HCT116 (cell line): Measurements from ENCODE around the gene UBTD2. TPM values are rescaled to one million over a fixed set of nuclear protein-coding genes. Genes with fewer than 3 reads are reported as not detected.

Experiments used
- ATAC-seq: fragments of 200-7000 bp; cut with Tn5 transposase; 2 replicates; pipeline ENCODE4 v1.9.1; 2020; ENCODE audit warnings: mild to moderate bottlenecking, moderate library complexity
- BruUV-seq: library from RNA; stranded (reverse); fragments of 400-500 nt; replicated peaks from 2 replicates; lab custom pipeline; 2021; lab: Mats Ljungman, UMichigan
- CTCF ChIA-PET: fragments of 300-600 bp; sonication (Branson Sonifier 250); formaldehyde crosslinking; loops from one replicate; lab custom pipeline; 2021; ENCODE audit warnings: antibody characterized with exemption; lab: Charles Lee
- POLR2A ChIA-PET: fragments of 300-600, 350-600 bp; sonication (Branson Sonifier 250); formaldehyde crosslinking; loops from one replicate; lab custom pipeline; 2021; ENCODE audit warnings: antibody characterized with exemption; lab: Charles Lee
- RAD21 ChIA-PET, 2 experiments: fragments of 300-600 bp; sonication (Branson Sonifier 250); formaldehyde crosslinking; loops; one replicate each; lab custom pipeline; 2023; ENCODE audit warnings: low total read pairs in 2 of 2; ENCODE audit not compliant: uncharacterized antibody in 2 of 2, unreplicated experiment in 2 of 2, low non-redundant PET in 1 of 2; lab: Charles Lee
- DNase-seq: peaks from one replicate; pipeline ENCODE4 v3.0.0-alpha.2; 2010; ENCODE audit warnings: low read depth, low spot score
- H2AFZ ChIP-seq: fragments of 200-600 bp; shearing (Covaris generic), sonication (generic); 2 replicates; pipeline ENCODE4 v1.6.1; 2017; ENCODE audit warnings: low read depth, mixed run types, mixed read lengths, antibody characterized with exemption, low read length; ENCODE audit not compliant: poor library complexity, severe bottlenecking
- H3K27ac ChIP-seq: 2 replicates; pipeline ENCODE4 v1.5.1; 2012; ENCODE audit warnings: low read depth, low read length
- H3K27me3 ChIP-seq: fragments of 200-600 bp; sonication (generic); 2 replicates; pipeline ENCODE4 v1.6.1; 2016; ENCODE audit warnings: mixed run types, low read length, mixed read lengths; ENCODE audit not compliant: insufficient read depth
- H3K36me3 ChIP-seq, 2 experiments: fragments of 200-500 bp in 1 of 2; fragments of 200-600 bp in 1 of 2; sonication (Bioruptor generic) in 1 of 2; sonication (generic) in 1 of 2; 2 replicates each; pipeline versions ENCODE4 v1.5.1 to v1.6.1; 2014 to 2016; ENCODE audit warnings: low read length in 2 of 2, inconsistent platforms in 1 of 2, mixed read lengths in 1 of 2, mixed run types in 1 of 2; ENCODE audit not compliant: insufficient read depth in 2 of 2, control insufficient read depth in 1 of 2
- H3K4me1 ChIP-seq, 2 experiments: fragments of 200-600 bp in 1 of 2; sonication (generic) in 1 of 2; 2 replicates each; pipeline versions ENCODE4 v1.5.1 to v1.6.1; 2012 to 2017; ENCODE audit warnings: low read length in 2 of 2, inconsistent platforms in 1 of 2, mild to moderate bottlenecking in 1 of 2, mixed read lengths in 1 of 2, mixed run types in 1 of 2, moderate library complexity in 1 of 2; ENCODE audit not compliant: insufficient read depth in 2 of 2, control insufficient read depth in 1 of 2
- H3K4me2 ChIP-seq: fragments of 200-600 bp; sonication (generic); 2 replicates; pipeline ENCODE4 v1.6.1; 2017; ENCODE audit warnings: mixed run types, low read length, mixed read lengths
- H3K4me3 ChIP-seq, 2 experiments: fragments of 200-600 bp in 1 of 2; sonication (generic) in 1 of 2; replicated peaks in 1 of 2; 2 replicates each; pipeline ENCODE4 v1.5.1; 2011 to 2016; ENCODE audit warnings: low read length in 2 of 2, control low read depth in 1 of 2, low read depth in 1 of 2, mild to moderate bottlenecking in 1 of 2, mixed read lengths in 1 of 2, mixed run types in 1 of 2
- H3K79me2 ChIP-seq: fragments of 200-600 bp; sonication (generic); 2 replicates; pipeline ENCODE4 v1.6.1; 2017; ENCODE audit warnings: mild to moderate bottlenecking, mixed run types, low read length, moderate library complexity, mixed read lengths; ENCODE audit not compliant: insufficient read depth
- H3K9ac ChIP-seq: fragments of 200-600 bp; sonication (generic); 2 replicates; pipeline ENCODE4 v1.6.1; 2016; ENCODE audit warnings: low read length, mixed read lengths
- H3K9me2 ChIP-seq: fragments of 200-600 bp; sonication (generic), shearing (Covaris generic); 2 replicates; pipeline ENCODE4 v1.6.1; 2017; ENCODE audit warnings: mixed run types, mild to moderate bottlenecking, moderate library complexity; ENCODE audit not compliant: insufficient read depth
- H3K9me3 ChIP-seq, 2 experiments: fragments of 200-500 bp in 1 of 2; fragments of 200-600 bp in 1 of 2; sonication (Bioruptor generic) in 1 of 2; sonication (generic) in 1 of 2; 2 replicates each; pipeline ENCODE4 v1.6.1; 2014 to 2017; ENCODE audit warnings: low read length in 2 of 2, mixed read lengths in 2 of 2, inconsistent platforms in 1 of 2, low read depth in 1 of 2, mild to moderate bottlenecking in 1 of 2, mixed run types in 1 of 2, moderate library complexity in 1 of 2; ENCODE audit not compliant: control insufficient read depth in 1 of 2, insufficient read depth in 1 of 2
- H4K20me1 ChIP-seq: fragments of 200-600 bp; sonication (generic), shearing (Covaris generic); 2 replicates; pipeline ENCODE4 v1.6.1; 2017; ENCODE audit warnings: mixed run types, mild to moderate bottlenecking, moderate library complexity; ENCODE audit not compliant: insufficient read depth
- ATF3 ChIP-seq: IDR thresholded peaks from 2 replicates; pipeline ENCODE4 v1.6.1; 2012
- CTCF ChIP-seq, 3 experiments: fragments of 200-600 bp in 1 of 3; sonication (generic) in 1 of 3; IDR thresholded peaks in 2 of 3; conservative IDR thresholded peaks in 1 of 3; 2 replicates each; pipeline ENCODE4 v1.5.1; 2012 to 2017; ENCODE audit warnings: low read depth in 2 of 3, low read length in 2 of 3, antibody characterized with exemption in 1 of 3, borderline replicate concordance in 1 of 3, control low read depth in 1 of 3, mild to moderate bottlenecking in 1 of 3, mixed read lengths in 1 of 3, mixed run types in 1 of 3, moderate library complexity in 1 of 3; ENCODE audit not compliant: insufficient read depth in 1 of 3
- EGR1 ChIP-seq: IDR thresholded peaks from 2 replicates; pipeline ENCODE4 v1.6.1; 2012; ENCODE audit warnings: low read depth
- ELF1 ChIP-seq: IDR thresholded peaks from 2 replicates; pipeline ENCODE4 v1.6.1; 2012; ENCODE audit warnings: low read depth, borderline replicate concordance
- EZH2phosphoT487 ChIP-seq: fragments of 200-600 bp; IDR thresholded peaks from 2 replicates; pipeline ENCODE4 v1.6.1; 2018; ENCODE audit warnings: antibody characterized with exemption, borderline replicate concordance
- FOSL1 ChIP-seq: IDR thresholded peaks from 2 replicates; pipeline ENCODE4 v1.6.1; 2012; ENCODE audit warnings: low read depth
- MAX ChIP-seq: IDR thresholded peaks from 2 replicates; pipeline ENCODE4 v1.6.1; 2012
- POLR2A ChIP-seq: IDR thresholded peaks from 2 replicates; pipeline ENCODE4 v1.7.0; 2011; ENCODE audit warnings: borderline replicate concordance; ENCODE audit not compliant: insufficient read depth, insufficient read length; ENCODE audit errors: extremely low read depth
- POLR2AphosphoS5 ChIP-seq: IDR thresholded peaks from 2 replicates; pipeline ENCODE4 v1.6.1; 2011; ENCODE audit warnings: mild to moderate bottlenecking, low read depth, low read length, moderate library complexity
- SIN3A ChIP-seq: IDR thresholded peaks from 2 replicates; pipeline ENCODE4 v1.6.1; 2012; ENCODE audit warnings: low read depth
- SP1 ChIP-seq: IDR thresholded peaks from 2 replicates; pipeline ENCODE4 v1.6.1; 2012; ENCODE audit warnings: low read depth
- TCF7L2 ChIP-seq: IDR thresholded peaks from 2 replicates; pipeline ENCODE4 v1.7.0; 2011; ENCODE audit warnings: borderline replicate concordance, inconsistent platforms; ENCODE audit not compliant: insufficient read depth, insufficient read length; ENCODE audit errors: extremely low read depth
- YY1 ChIP-seq: IDR thresholded peaks from 2 replicates; pipeline ENCODE4 v1.6.1; 2011; ENCODE audit warnings: low read length, low read depth, moderate library complexity, mild to moderate bottlenecking; ENCODE audit not compliant: insufficient replicate concordance; ENCODE audit errors: extremely low read depth
- ZFX ChIP-seq: fragments of 450-650 bp; IDR thresholded peaks from 2 replicates; pipeline ENCODE4 v1.6.1; 2017
- ZNF274 ChIP-seq: fragments of 200-500 bp; sonication (Bioruptor generic); IDR thresholded peaks from 2 replicates; pipeline ENCODE4 v1.6.1; 2014; ENCODE audit warnings: mild to moderate bottlenecking, low read depth, low read length, inconsistent platforms
- intact Hi-C: fragments of 100-400 bp; cut with micrococcal nuclease; formaldehyde crosslinking; loops from 2 replicates; pipeline ENCODE4 v1.10.0; 2022
- total RNA-seq: library from RNA; stranded (reverse); gene quantifications from one replicate; pipeline ENCODE4 v1.2.1, GENCODE V29; 2021; ENCODE audit not compliant: unreplicated experiment

Gene UBTD2
- total RNA-seq, 1 experiment from 2014 or later, result 15.9 TPM

- CTCF ChIA-PET, result interaction anchor here (1.0 kb wide), 1 partner anchor 12 kb away, joined by 3 read pairs; the partner anchor contains the start of gene STK10
- no peaks in the 10 kb centered on the region; a peak in 1 of 4 replicates for H3K4me1 ChIP-seq
- no peaks in the 10 kb centered on the region for H3K79me2 ChIP-seq
- H3K9me2 ChIP-seq, result no peaks in the 10 kb centered on the region
- no peaks in the 10 kb centered on the region for H3K36me3 ChIP-seq
- H2AFZ ChIP-seq, result no peak overlapping the region
- no peaks in the 10 kb centered on the region for H4K20me1 ChIP-seq
- POLR2A ChIA-PET, result no interaction called here
- H3K4me2 ChIP-seq, result no peak overlapping the region
- intact Hi-C loops, result no loop called here
- TF ChIP-seq TCF7L2 (no peak), FOSL1 (no peak), SP1 (no peak), EGR1 (no peak), POLR2AphosphoS5 (no peak), ELF1 (no peak), SIN3A (no peak), ATF3 (no peak), ZFX (no peak), ZNF274 (no peak), MAX (no peak), POLR2A (no peak), CTCF (IDR thresholded peaks at IDR 0.05 in 2 of 3, conservative IDR thresholded peaks at IDR 0.05 in 1 of 3; ENCODE audit: borderline replicate concordance in 1 of 3, insufficient read depth in 1 of 3, low read depth in 2 of 3, low read length in 2 of 3) (no peak), YY1 (no peak), EZH2phosphoT487 (no peak)
- DNase-seq, result no peak
- H3K27ac ChIP-seq, result no peak overlapping the region
- RAD21 ChIA-PET, result no interaction called here
- no peaks in the 10 kb centered on the region for H3K9me3 ChIP-seq
- no TSS peak for BruUV-seq
- no peak for ATAC-seq
- no peaks in the 10 kb centered on the region for H3K27me3 ChIP-seq
- no peak overlapping the region for H3K4me3 ChIP-seq
- no peak overlapping the region for H3K9ac ChIP-seq
Measured at GRCh38 chr5:172200476-172200875, 83.1 kb downstream of the UBTD2 start.
